HepG2 (cell line): ENCODE data around the gene PTGIR. TPM values are rescaled to one million over a fixed set of nuclear protein-coding genes. Genes with fewer than 3 reads are reported as not detected.
A peak's percentile ranks its signal among the peaks of the same experiment; 100 is the strongest.

Experiments used
- ARID2 ChIP-seq: sonication (generic); formaldehyde crosslinking; IDR thresholded peaks from 2 replicates; pipeline ENCODE4 v1.8.1; 2022; ENCODE audit warnings: mild to moderate bottlenecking, missing genetic modification reagents, borderline replicate concordance
- DNMT3B ChIP-seq: conservative IDR thresholded peaks from 2 replicates; pipeline ENCODE4 v1.6.1; 2016; ENCODE audit warnings: missing biosample characterization, control low read depth
- FOSL1 ChIP-seq: sonication (generic); formaldehyde crosslinking; IDR thresholded peaks from 2 replicates; pipeline ENCODE4 v1.9.0; 2021; ENCODE audit warnings: missing genetic modification reagents, borderline replicate concordance
- FOXK1 ChIP-seq: sonication (generic); formaldehyde crosslinking; IDR thresholded peaks from 2 replicates; pipeline ENCODE4 v1.4.0; 2020; ENCODE audit warnings: low read depth, missing genetic modification reagents, borderline replicate concordance
- HNRNPLL ChIP-seq: fragments of 200-400 bp; formaldehyde crosslinking; IDR thresholded peaks from 2 replicates; pipeline ENCODE4 v1.6.1; 2017; ENCODE audit warnings: mild to moderate bottlenecking, low read depth, low read length; ENCODE audit not compliant: poor library complexity, severe bottlenecking
- HOXA3 ChIP-seq: sonication (generic); formaldehyde crosslinking; IDR thresholded peaks from 2 replicates; pipeline ENCODE4 v1.5.0; 2020; ENCODE audit warnings: missing genetic modification reagents
- KAT2B ChIP-seq: fragments of 150-350 bp; IDR thresholded peaks from 2 replicates; pipeline ENCODE4 v1.6.1; 2014; ENCODE audit warnings: low read depth, low read length, borderline replicate concordance
- KDM2A ChIP-seq: sonication (generic); formaldehyde crosslinking; IDR thresholded peaks from 2 replicates; pipeline ENCODE4 v1.4.0; 2020; ENCODE audit warnings: low read depth, missing genetic modification reagents, borderline replicate concordance
- MEF2D ChIP-seq: sonication (generic); formaldehyde crosslinking; IDR thresholded peaks from 2 replicates; pipeline ENCODE4 v1.5.1; 2020; ENCODE audit warnings: mild to moderate bottlenecking, missing genetic modification reagents
- PAF1 ChIP-seq: IDR thresholded peaks from 2 replicates; pipeline ENCODE4 v1.6.1; 2016; ENCODE audit warnings: missing genetic modification reagents, missing compliant biosample characterization
- POLR2A ChIP-seq, 2 experiments: IDR thresholded peaks; 2 replicates each; pipeline ENCODE4 v1.6.1; 2011; ENCODE audit warnings: low read depth in 2 of 2, low read length in 2 of 2, mild to moderate bottlenecking in 1 of 2, moderate library complexity in 1 of 2; ENCODE audit not compliant: insufficient read depth in 1 of 2
- SALL1 ChIP-seq: sonication (generic); formaldehyde crosslinking; IDR thresholded peaks from 2 replicates; pipeline ENCODE4 v1.8.0; 2022; ENCODE audit warnings: mild to moderate bottlenecking, missing genetic modification reagents
- TARDBP ChIP-seq: sonication (generic); formaldehyde crosslinking; IDR thresholded peaks from 2 replicates; pipeline ENCODE4 v1.8.0; 2022; ENCODE audit warnings: mild to moderate bottlenecking, missing genetic modification reagents
- TBP ChIP-seq: sonication (generic); formaldehyde crosslinking; IDR thresholded peaks from 2 replicates; pipeline ENCODE4 v1.5.0; 2020; ENCODE audit warnings: missing genetic modification reagents
- ZFAT ChIP-seq: sonication (generic); formaldehyde crosslinking; conservative IDR thresholded peaks from 2 replicates; pipeline ENCODE4 v1.8.1; 2023; ENCODE audit warnings: missing genetic modification reagents, inconsistent platforms
- ZNF276 ChIP-seq: sonication (generic); formaldehyde crosslinking; IDR thresholded peaks from 2 replicates; pipeline ENCODE4 v1.4.0; 2020; ENCODE audit warnings: mild to moderate bottlenecking, low read depth, missing genetic modification reagents
- ZNF687 ChIP-seq: sonication (generic); formaldehyde crosslinking; IDR thresholded peaks from 2 replicates; pipeline ENCODE4 v1.5.1; 2020; ENCODE audit warnings: mild to moderate bottlenecking, missing genetic modification reagents, moderate library complexity
- polyA plus RNA-seq, 8 experiments: library from polyadenylated mRNA; depleted of rRNA in 3 of 8; stranded (reverse) in 7 of 8; unstranded in 1 of 8; fragments of >200 nt; fragmentation: Illumina TruSeq in 4 of 8; extraction: Trizol in 4 of 8; gene quantifications; 2 replicates each; pipeline versions ENCODE4 v1.2.1 to v1.2.3, GENCODE V29; 2011 to 2016; ENCODE audit warnings: low read depth in 4 of 8, missing spikeins in 1 of 8, mixed read lengths in 1 of 8; ENCODE audit not compliant: insufficient read depth in 1 of 8
- total RNA-seq, 5 experiments: library from RNA; depleted of rRNA; stranded (reverse); fragments of >200 nt; fragmentation: Illumina TruSeq; extraction: Trizol; gene quantifications; 2 replicates each; pipeline ENCODE4 v1.2.3, GENCODE V29; 2016; ENCODE audit warnings: low read depth in 1 of 5
- TF ChIP-seq, protein P1 (sequence below): sonication (generic); formaldehyde crosslinking; IDR thresholded peaks from 2 replicates; pipeline ENCODE4 v1.8.0; 2022; ENCODE audit warnings: mild to moderate bottlenecking, missing genetic modification reagents, moderate library complexity
- TF ChIP-seq, protein P2 (sequence below): sonication (generic); formaldehyde crosslinking; IDR thresholded peaks from 2 replicates; pipeline ENCODE4 v1.4.0; 2020; ENCODE audit warnings: missing genetic modification reagents

Gene PTGIR
- total and polyA plus RNA-seq, 2 of the 13 experiments (the other 11 are each of a cell fraction or from before 2014, with no cell fraction given) = not detected

- TF ChIP-seq ZNF687 (peak; percentile 49; the same call in 1 of the 2 replicates), FOXK1 (CRISPR knock-in tag) (no peak), HOXA3 (CRISPR knock-in tag) (0 out of 2 replicates have a peak, but pooled peaks have one; percentile 23), TBP (CRISPR knock-in tag) (no peak), SALL1 (0 out of 2 replicates have a peak, but pooled peaks have one; percentile 17), PAF1 (CRISPR knock-in tag) (no peak), KAT2B (no peak), KDM2A (CRISPR knock-in tag) (peak; percentile 25; the same call in 1 of the 2 replicates), HNRNPLL (peak; percentile 20), ZFAT (CRISPR knock-in tag) (no peak), DNMT3B (no peak), TARDBP (peak; percentile 49; the same call in 1 of the 2 replicates), POLR2A (IDR thresholded peaks at IDR 0.05; ENCODE audit: insufficient read depth in 1 of 2, low read depth in 2 of 2, low read length in 2 of 2) (no peak), ZNF276 (CRISPR knock-in tag) (no peak), FOSL1 (CRISPR knock-in tag) (no peak), ARID2 (CRISPR knock-in tag) (no peak), MEF2D (CRISPR knock-in tag) (no peak)
- TF ChIP-seq, protein P1, sequence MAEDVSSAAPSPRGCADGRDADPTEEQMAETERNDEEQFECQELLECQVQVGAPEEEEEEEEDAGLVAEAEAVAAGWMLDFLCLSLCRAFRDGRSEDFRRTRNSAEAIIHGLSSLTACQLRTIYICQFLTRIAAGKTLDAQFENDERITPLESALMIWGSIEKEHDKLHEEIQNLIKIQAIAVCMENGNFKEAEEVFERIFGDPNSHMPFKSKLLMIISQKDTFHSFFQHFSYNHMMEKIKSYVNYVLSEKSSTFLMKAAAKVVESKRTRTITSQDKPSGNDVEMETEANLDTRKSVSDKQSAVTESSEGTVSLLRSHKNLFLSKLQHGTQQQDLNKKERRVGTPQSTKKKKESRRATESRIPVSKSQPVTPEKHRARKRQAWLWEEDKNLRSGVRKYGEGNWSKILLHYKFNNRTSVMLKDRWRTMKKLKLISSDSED (CRISPR knock-in tag) = no peak
- TF ChIP-seq, protein P2, sequence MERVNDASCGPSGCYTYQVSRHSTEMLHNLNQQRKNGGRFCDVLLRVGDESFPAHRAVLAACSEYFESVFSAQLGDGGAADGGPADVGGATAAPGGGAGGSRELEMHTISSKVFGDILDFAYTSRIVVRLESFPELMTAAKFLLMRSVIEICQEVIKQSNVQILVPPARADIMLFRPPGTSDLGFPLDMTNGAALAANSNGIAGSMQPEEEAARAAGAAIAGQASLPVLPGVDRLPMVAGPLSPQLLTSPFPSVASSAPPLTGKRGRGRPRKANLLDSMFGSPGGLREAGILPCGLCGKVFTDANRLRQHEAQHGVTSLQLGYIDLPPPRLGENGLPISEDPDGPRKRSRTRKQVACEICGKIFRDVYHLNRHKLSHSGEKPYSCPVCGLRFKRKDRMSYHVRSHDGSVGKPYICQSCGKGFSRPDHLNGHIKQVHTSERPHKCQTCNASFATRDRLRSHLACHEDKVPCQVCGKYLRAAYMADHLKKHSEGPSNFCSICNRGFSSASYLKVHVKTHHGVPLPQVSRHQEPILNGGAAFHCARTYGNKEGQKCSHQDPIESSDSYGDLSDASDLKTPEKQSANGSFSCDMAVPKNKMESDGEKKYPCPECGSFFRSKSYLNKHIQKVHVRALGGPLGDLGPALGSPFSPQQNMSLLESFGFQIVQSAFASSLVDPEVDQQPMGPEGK (CRISPR knock-in tag) = peak; percentile 33; the same call in 1 of the 2 replicates
These were observed 8.1 kb downstream of the PTGIR start (continued) for GRCh38 chr19:46616631-46617322.
